Activated naive CD8-positive, alpha-beta T cell (primary cell): ENCODE results near the gene EFCAB6.

ENCODE experiments used
- H3K27ac Mint-ChIP-seq: one replicate; pipeline ENCODE4 v1.8.0; 2021; ENCODE audit warnings: mixed read lengths
- H3K27me3 Mint-ChIP-seq: one replicate; pipeline ENCODE4 v1.8.0; 2021; ENCODE audit warnings: mixed read lengths
- H3K36me3 Mint-ChIP-seq: one replicate; pipeline ENCODE4 v1.8.0; 2021; ENCODE audit warnings: mixed read lengths
- H3K4me1 Mint-ChIP-seq: one replicate; pipeline ENCODE4 v1.8.0; 2021; ENCODE audit warnings: low read depth, mixed read lengths
- H3K4me3 Mint-ChIP-seq: one replicate; pipeline ENCODE4 v1.8.0; 2021; ENCODE audit warnings: mild to moderate bottlenecking, mixed read lengths
- H3K9me3 Mint-ChIP-seq: one replicate; pipeline ENCODE4 v1.8.0; 2021; ENCODE audit warnings: low read depth, mixed read lengths

Gene EFCAB6

DNA sequence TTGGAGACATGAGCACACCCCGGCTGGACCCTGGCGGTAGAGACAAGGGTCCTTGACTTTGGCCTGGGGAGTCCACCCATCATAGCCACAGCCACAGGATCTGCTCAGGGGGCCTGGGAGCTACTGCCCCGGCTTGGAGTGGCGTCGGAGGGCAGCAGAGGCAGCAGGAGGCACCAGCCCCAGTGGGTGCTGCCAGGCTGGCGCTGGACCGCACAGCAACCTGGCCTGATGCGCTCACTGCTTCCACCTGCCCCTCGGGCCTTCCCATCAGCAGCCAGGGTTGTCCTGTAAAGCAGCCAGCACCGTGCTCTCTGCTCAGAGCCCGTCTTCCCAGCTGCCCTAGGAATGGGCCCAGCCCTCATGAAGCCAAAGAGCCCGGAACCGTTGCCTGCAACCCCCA, 28.3 kb upstream of the EFCAB6 start:
- Mint-ChIP-seq H3K36me3 (no peaks in the 10 kb centered on the region), H3K27ac (no peak overlapping the region), H3K4me1 (no peaks in the 10 kb centered on the region), H3K9me3 (no peaks in the 10 kb centered on the region), H3K4me3 (no peak overlapping the region), H3K27me3 (no peaks in the 10 kb centered on the region)

GRCh38 chr22:43839781-43840180, 27.7 kb upstream of the EFCAB6 start:
- Mint-ChIP-seq H3K4me1 (no peaks in the 10 kb centered on the region), H3K27ac (no peak overlapping the region), H3K36me3 (no peaks in the 10 kb centered on the region), H3K4me3 (no peak overlapping the region), H3K27me3 (no peaks in the 10 kb centered on the region), H3K9me3 (no peaks in the 10 kb centered on the region)

DNA sequence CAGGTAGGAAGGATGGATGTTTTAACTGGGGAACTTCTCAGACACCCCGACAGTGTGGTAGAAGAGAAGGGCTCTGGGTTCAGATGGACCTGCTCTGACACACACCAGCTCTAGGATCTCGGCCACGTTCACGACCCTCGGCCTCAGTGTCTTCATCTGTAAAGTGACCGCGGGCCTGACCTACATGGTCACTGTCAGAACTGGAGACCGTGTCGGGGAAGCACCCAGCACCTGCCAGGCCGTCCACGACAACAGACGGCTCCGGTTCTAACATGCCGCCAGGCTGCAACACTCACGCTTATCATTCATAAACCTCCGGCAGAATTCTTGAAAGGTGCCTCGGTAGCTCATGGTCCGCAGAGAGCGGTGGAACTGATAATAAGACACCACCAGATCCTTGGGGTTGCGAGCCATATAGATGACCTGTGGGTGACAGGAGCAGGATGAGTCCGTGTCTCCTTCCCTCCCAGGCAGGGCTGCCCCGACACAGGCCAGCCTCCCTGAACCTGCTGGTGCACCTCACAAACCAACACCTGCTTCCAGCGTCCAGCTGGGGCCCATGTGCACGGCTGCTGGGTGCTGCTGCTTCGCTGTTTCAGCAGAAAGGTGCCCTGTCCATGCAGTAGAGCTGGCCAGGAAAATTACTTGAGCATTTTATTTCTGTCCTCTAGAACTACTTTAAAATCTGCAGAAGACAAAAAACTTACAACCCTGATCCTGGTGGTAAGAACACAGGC, 26.6 kb upstream of the EFCAB6 start:
- Mint-ChIP-seq H3K27me3 (no peaks in the 10 kb centered on the region), H3K4me3 (no peak overlapping the region), H3K9me3 (no peaks in the 10 kb centered on the region), H3K27ac (no peak overlapping the region), H3K4me1 (no peaks in the 10 kb centered on the region), H3K36me3 (no peaks in the 10 kb centered on the region)

- Mint-ChIP-seq H3K27me3 (no peaks in the 10 kb centered on the region), H3K27ac (no peak overlapping the region), H3K4me1 (no peaks in the 10 kb centered on the region), H3K36me3 (no peaks in the 10 kb centered on the region), H3K9me3 (no peaks in the 10 kb centered on the region), H3K4me3 (no peak overlapping the region)
Observed at GRCh38 chr22:43838161-43838560, 26.1 kb upstream of the EFCAB6 start.

DNA sequence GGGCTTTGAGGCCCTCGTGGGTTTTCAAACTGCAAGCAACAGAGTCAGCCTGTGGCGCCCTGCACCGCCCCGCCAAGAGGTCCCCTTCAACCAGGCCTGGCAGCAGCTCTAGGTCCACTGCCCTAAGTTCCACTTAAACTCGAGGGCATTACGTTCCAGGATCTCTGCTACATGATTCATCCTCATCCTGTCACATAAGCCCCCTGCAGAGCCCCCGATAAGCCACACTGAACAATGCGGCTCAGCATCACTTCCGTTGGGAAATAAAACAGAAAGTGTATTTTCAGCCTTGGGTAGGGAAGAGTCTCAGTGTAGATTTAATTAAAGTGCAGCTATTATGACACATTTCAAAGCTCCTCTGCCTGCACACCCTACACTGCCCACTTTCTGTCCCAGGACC, 25.6 kb upstream of the EFCAB6 start:
- H3K9me3 Mint-ChIP-seq, result no peaks in the 10 kb centered on the region
- H3K27me3 Mint-ChIP-seq, result no peaks in the 10 kb centered on the region
- no peaks in the 10 kb centered on the region for H3K4me1 Mint-ChIP-seq
- no peak overlapping the region for H3K27ac Mint-ChIP-seq
- H3K36me3 Mint-ChIP-seq, result no peaks in the 10 kb centered on the region
- no peak overlapping the region for H3K4me3 Mint-ChIP-seq

GRCh38 chr22:43835736-43836135, 23.6 kb upstream of the EFCAB6 start:
- Mint-ChIP-seq H3K36me3 (no peaks in the 10 kb centered on the region), H3K27ac (no peak overlapping the region), H3K4me1 (no peaks in the 10 kb centered on the region), H3K9me3 (no peaks in the 10 kb centered on the region), H3K4me3 (no peak overlapping the region), H3K27me3 (no peaks in the 10 kb centered on the region)

GRCh38 chr22:43835166-43835565, 23.1 kb upstream of the EFCAB6 start:
- Mint-ChIP-seq H3K27me3 (no peaks in the 10 kb centered on the region), H3K4me1 (no peaks in the 10 kb centered on the region), H3K9me3 (no peaks in the 10 kb centered on the region), H3K27ac (no peak overlapping the region), H3K36me3 (no peaks in the 10 kb centered on the region), H3K4me3 (no peak overlapping the region)

- no peak overlapping the region for H3K27ac Mint-ChIP-seq
- no peaks in the 10 kb centered on the region for H3K4me1 Mint-ChIP-seq
- H3K9me3 Mint-ChIP-seq, result no peaks in the 10 kb centered on the region
- H3K27me3 Mint-ChIP-seq, result no peaks in the 10 kb centered on the region
- no peak overlapping the region for H3K4me3 Mint-ChIP-seq
- H3K36me3 Mint-ChIP-seq, result no peaks in the 10 kb centered on the region
Observed at GRCh38 chr22:43833286-43834240, 21.5 kb upstream of the EFCAB6 start.

DNA sequence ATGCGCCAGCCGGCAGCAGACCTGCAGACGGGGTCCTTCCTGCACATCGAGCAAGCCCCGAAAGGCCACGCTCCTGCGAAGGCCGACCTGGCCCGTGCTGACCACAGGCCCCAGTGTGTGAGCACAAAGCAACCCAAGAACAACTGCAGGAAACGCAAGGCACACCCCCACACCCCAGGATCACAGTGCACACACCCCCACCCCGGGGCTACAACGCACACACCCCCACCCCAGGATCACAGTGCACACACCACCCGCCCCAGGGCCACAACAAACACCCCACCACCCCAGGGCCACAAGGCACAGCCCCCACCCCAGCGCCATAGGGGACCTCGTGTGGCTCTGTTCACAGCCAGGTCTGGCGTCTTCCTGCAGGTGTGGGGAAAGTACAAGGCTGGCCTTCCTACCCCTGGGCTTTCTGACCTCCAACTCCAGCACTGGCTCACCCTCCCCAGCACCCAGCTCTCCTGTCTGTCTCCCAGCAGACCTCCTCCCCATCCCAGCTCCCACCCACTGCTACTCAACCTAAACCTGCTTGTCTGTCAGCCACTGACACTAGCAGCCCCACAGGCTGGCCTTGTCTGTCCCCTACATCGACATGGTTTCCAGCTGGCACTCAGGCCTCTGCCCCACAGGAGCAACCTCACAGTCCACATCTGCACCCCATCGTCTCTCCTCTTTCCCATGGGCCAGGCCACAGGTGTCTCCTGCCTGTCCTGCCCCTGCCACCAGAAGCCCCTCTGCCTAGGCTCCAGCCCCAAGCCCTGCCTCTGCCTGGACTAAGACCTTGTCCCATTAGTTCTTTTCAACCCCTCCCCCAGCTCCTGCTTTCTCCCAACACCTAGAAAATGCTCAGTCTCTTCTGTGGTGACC, 20.5 kb upstream of the EFCAB6 start:
- no peaks in the 10 kb centered on the region for H3K9me3 Mint-ChIP-seq
- H3K27ac Mint-ChIP-seq, result no peak overlapping the region
- no peaks in the 10 kb centered on the region for H3K36me3 Mint-ChIP-seq
- H3K4me1 Mint-ChIP-seq, result no peaks in the 10 kb centered on the region
- H3K4me3 Mint-ChIP-seq, result no peak overlapping the region
- no peaks in the 10 kb centered on the region for H3K27me3 Mint-ChIP-seq

DNA sequence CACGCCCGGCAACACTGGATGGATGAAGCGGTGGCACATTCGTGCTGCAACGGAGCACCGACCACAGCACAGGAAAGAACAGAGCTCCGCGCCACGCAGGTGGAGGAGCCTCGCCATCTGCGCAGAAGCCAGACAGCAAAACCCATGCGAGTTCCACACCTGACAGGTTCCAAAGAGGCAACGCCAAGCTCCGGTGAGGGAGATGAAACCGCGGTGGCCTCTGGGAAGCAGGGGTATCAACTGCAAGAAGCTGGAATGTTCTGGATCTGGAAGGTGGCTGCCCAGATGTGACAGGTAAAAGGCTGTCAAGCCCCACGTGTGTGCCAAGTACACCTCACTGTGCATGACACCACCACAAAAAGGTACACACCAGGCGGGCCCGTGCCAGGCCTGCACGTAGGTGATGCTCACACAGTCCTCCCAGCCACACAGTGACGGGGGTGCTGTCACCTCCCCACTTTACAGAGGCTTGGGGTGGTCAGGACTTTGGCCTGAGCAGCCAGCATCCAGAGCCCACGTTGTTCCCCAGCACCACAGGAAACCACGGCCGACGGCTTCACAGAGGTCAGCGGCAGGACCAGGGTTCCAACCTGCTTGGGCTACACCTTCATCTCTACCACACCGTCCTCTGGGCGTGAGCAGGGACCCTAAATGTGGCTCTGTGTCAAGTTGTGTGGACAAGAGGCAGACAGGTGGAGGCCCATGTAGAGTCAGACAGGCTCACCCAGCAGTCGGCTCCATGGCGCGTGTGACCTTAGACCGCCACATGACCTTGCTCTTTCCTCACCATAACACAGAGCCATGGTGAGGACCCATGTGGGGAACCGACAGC, 19.7 kb upstream of the EFCAB6 start:
- no peak overlapping the region for H3K4me3 Mint-ChIP-seq
- H3K36me3 Mint-ChIP-seq, result no peaks in the 10 kb centered on the region
- no peaks in the 10 kb centered on the region for H3K9me3 Mint-ChIP-seq
- no peak overlapping the region for H3K27ac Mint-ChIP-seq
- H3K4me1 Mint-ChIP-seq, result no peaks in the 10 kb centered on the region
- H3K27me3 Mint-ChIP-seq, result no peaks in the 10 kb centered on the region

DNA sequence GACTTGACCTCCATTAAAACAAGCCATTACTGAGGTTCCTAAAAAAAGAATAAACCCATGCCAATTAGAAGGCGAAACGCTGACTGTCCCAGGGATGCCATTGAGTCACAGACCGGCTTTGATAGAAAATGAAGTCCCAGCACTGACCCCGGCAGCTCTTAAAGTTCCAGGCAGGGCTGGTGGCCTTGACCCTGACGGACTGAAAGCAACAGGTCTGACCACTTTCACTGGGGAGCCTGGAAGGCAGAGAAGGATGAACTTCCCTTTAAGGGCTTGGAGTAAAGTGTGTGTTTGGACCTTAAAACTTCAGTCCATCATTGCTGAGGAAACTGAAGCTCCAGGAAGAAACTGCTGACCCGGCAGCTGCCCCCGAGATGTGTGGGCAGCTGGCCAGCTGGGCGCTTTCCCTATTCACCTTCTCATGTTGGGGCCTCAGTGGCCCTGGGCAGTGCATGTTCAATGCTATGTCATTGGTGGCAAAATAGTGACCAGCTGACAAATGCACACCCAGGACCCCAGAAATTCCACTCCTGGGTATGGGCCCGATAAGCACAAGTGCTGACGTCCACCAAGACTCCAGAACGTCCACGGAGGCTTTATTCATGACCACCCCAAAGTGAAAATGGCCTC, 18.9 kb upstream of the EFCAB6 start:
- H3K4me3 Mint-ChIP-seq, result no peak overlapping the region
- H3K27me3 Mint-ChIP-seq, result no peaks in the 10 kb centered on the region
- no peaks in the 10 kb centered on the region for H3K36me3 Mint-ChIP-seq
- H3K27ac Mint-ChIP-seq, result no peak overlapping the region
- H3K4me1 Mint-ChIP-seq, result no peaks in the 10 kb centered on the region
- H3K9me3 Mint-ChIP-seq, result no peaks in the 10 kb centered on the region

DNA sequence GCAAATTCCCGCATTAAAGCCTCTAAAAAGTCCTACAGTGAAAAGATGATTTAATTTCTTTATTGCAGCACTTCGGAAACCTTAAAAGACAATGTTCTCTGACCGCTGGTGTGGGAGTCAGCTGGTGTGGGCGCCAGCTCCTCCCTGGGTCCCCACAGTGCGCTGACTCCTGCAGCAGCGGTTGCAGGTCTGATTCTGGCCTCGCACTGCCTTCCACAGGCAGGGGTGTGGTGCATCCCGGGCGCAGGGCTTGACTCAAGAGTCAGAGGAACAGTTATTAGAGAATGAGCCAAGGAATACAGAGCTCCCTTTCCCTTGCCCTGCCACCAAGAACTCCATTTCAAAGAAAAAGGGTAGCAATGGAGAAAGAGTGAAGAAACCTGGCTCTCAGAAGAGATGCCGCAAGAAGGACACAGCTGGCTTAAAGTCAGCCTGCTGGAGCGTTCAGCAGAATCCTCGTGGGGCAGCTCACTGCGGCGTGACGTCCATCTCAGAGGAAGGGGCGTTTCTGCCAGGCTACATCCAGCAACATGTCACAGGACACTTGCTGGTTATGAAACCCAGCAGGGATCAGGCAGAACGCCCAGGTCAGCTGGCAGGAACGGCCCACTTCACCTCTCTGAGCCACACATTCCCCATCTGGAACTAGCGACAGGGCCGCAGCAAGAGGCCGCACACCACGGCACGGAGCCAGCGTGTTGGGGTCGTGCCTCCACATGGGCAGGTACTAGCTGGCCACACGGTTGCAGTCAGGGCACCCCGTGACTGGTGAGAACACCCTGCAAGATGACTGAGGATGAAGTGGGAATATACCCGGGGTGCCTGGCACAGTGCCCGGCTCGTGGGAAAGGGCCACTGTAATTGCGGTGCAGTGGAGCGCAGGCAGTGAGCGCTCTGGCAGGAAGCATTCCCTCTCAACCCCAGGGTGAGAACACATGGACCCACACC, 18.1 kb upstream of the EFCAB6 start:
- Mint-ChIP-seq H3K4me3 (no peak overlapping the region), H3K27ac (no peak overlapping the region), H3K27me3 (peaks cover 4% of the 10 kb centered on the region), H3K36me3 (no peaks in the 10 kb centered on the region), H3K9me3 (no peaks in the 10 kb centered on the region), H3K4me1 (no peaks in the 10 kb centered on the region)
